Right lobe of liver (tissue), 4 donors: ENCODE data around the gene ANKRD66.
"Not testable (repeated sequence)": the region's sequence is repeated elsewhere in the genome, so short reads cannot be mapped to it uniquely, and the experiment has no call there.

Source experiments
- CTCF ChIP-seq, 4 donors: fragments of 200-600 bp in 3 of 4; fragments of 450-650 bp in 1 of 4; IDR thresholded peaks; one replicate each; pipeline versions ENCODE4 v1.5.1 to v1.8.0; 2016 to 2022; ENCODE audit warnings: antibody characterized with exemption in 4 of 4, mild to moderate bottlenecking in 2 of 4
- POLR2A ChIP-seq: fragments of 450-650 bp; IDR thresholded peaks from one replicate; pipeline ENCODE4 v1.6.1; 2017; ENCODE audit warnings: antibody characterized with exemption, mild to moderate bottlenecking
- donor health status: DM: no; HTN: no; CAD: no.
- donor health status: DM: no; HTN: no; CAD: no.
- donor health status: DM: no; HTN: yes; CAD: no.

- TF ChIP-seq CTCF (IDR thresholded peaks at IDR 0.05); POLR2A: not testable (repeated sequence)
These were observed 17.5 kb downstream of the ANKRD66 start for GRCh38 chr6:46764280-46764679.
